ENCODE results near the gene PARL. TPM values are rescaled to one million over a fixed set of nuclear protein-coding genes. Genes with fewer than 3 reads are reported as not detected.

The PARL gene, protein sequence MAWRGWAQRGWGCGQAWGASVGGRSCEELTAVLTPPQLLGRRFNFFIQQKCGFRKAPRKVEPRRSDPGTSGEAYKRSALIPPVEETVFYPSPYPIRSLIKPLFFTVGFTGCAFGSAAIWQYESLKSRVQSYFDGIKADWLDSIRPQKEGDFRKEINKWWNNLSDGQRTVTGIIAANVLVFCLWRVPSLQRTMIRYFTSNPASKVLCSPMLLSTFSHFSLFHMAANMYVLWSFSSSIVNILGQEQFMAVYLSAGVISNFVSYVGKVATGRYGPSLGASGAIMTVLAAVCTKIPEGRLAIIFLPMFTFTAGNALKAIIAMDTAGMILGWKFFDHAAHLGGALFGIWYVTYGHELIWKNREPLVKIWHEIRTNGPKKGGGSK
- total RNA-seq (2022; extraction: Qiagen RNA extraction; ENCODE audit: low read depth) = 62.4 to 68.8 TPM (median 66.7 TPM) in 5 replicates

GRCh38 chr3:183884427-183885296 lies at the start of gene PARL:
TSS of gene PARL (minus strand) at chr3:183884880. CDS start at chr3:183884846, 34 bp downstream.

DNA sequence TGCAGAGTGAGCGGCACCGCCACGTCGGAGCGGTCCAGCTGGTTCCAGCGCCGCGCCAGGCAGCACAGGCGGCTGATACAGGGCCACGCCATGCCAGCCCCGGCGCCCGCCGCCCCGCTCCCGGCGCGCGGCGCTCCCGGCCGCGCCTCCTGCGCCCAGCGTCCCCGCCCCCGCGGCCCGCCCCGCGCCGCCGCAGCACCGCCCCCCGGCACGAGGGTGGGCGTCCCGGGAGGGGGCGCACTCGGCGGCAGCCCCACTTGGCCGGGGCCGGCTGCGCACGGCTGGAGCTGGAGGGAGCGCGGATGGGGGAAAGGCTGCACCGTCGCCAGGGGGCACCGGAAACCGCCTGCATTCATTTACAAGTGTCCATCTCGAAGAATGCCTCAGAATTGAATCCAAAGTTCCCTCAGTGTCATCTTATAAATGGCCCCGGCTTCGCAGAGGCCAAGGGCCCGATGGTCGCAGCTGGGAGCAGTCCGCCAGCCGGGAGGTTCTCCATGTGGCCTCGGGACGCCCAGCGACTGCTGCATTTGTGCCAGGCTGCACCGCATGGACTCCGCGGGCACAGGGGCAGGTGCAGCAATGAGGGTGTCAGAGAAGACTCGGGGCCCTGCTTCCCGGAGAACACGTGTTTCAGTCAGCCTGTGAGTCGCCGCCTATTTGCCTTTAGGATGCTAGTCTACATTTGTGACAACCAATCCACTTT lies 59.1 kb downstream of the PARL start, which contains the start of gene MAP6D1:
TSS of gene MAP6D1 (minus strand) at position 122 of the 706 bp plus-strand sequence. CDS start at position 92, 30 bp downstream.

Other genes with a start within 250 kb of the PARL start
- gene KLHL24, start 249.3 kb downstream of the PARL start, total RNA-seq (2022; extraction: Qiagen RNA extraction; ENCODE audit: low read depth) = 6.8 to 8.9 TPM (median 7.1 TPM) in 5 replicates
- gene YEATS2, start 187.1 kb downstream of the PARL start, total RNA-seq (2022; extraction: Qiagen RNA extraction; ENCODE audit: low read depth) = 8.5 to 12.9 TPM (median 12.3 TPM) in 5 replicates
- gene MAP6D1, start 59.3 kb downstream of the PARL start, total RNA-seq (2022; extraction: Qiagen RNA extraction; ENCODE audit: low read depth) = 3.6 to 6.0 TPM (median 5.9 TPM) in 5 replicates
- gene ABCC5, start 133.0 kb upstream of the PARL start, total RNA-seq (2022; extraction: Qiagen RNA extraction; ENCODE audit: low read depth) = 8.8 to 12.9 TPM (median 11.9 TPM) in 5 replicates
- not detected in 5 replicates for gene HTR3D, start 146.9 kb upstream of the PARL start, total RNA-seq (2022; extraction: Qiagen RNA extraction; ENCODE audit: low read depth)
- not detected in 5 replicates for gene HTR3C, start 168.2 kb upstream of the PARL start, total RNA-seq (2022; extraction: Qiagen RNA extraction; ENCODE audit: low read depth)
- not detected in 5 replicates for gene HTR3E, start 212.2 kb upstream of the PARL start, total RNA-seq (2022; extraction: Qiagen RNA extraction; ENCODE audit: low read depth)